SK-N-MC (cell line): Measurements from ENCODE around the gene ANKRD66.

Source experiments
- DNase-seq: peaks from one replicate; pipeline ENCODE4 v3.0.0-alpha.2; 2011; ENCODE audit warnings: low read depth, low spot score
- H3K27ac ChIP-seq: fragments of 200-600 bp; sonication (generic); 2 replicates; pipeline ENCODE4 v1.5.1; 2016; ENCODE audit warnings: mixed run types
- H3K36me3 ChIP-seq: fragments of 200-600 bp; sonication (generic); 2 replicates; pipeline ENCODE4 v1.6.1; 2017; ENCODE audit warnings: antibody characterized with exemption, low read length, mixed read lengths; ENCODE audit not compliant: insufficient read depth
- H3K4me3 ChIP-seq: fragments of 200-600 bp; sonication (generic); 2 replicates; pipeline ENCODE4 v1.5.1; 2016
- H3K9ac ChIP-seq: fragments of 200-600 bp; sonication (generic); 2 replicates; pipeline ENCODE4 v1.8.0; 2017; ENCODE audit warnings: mixed run types, mixed read lengths; ENCODE audit not compliant: insufficient read length
- H3K9me3 ChIP-seq: fragments of 200-600 bp; sonication (generic); 2 replicates; pipeline ENCODE4 v1.6.1; 2017; ENCODE audit warnings: low read depth, mild to moderate bottlenecking, antibody characterized with exemption, low read length, moderate library complexity, mixed read lengths
- EZH2 ChIP-seq: fragments of 200-600 bp; sonication (generic); IDR thresholded peaks from one replicate; pipeline ENCODE4 v1.6.1; 2017; ENCODE audit warnings: antibody characterized with exemption
- FOXP2 ChIP-seq: optimal IDR thresholded peaks from 2 replicates; pipeline ENCODE3; 2011; ENCODE audit warnings: mild to moderate bottlenecking, moderate library complexity; ENCODE audit not compliant: insufficient read depth; ENCODE audit errors: extremely low read length, control extremely low read depth
- POLR2AphosphoS5 ChIP-seq: IDR thresholded peaks from 2 replicates; pipeline ENCODE4 v1.6.1; 2012; ENCODE audit warnings: mild to moderate bottlenecking, low read depth, low read length, borderline replicate concordance

ANKRD66 gene

DNA sequence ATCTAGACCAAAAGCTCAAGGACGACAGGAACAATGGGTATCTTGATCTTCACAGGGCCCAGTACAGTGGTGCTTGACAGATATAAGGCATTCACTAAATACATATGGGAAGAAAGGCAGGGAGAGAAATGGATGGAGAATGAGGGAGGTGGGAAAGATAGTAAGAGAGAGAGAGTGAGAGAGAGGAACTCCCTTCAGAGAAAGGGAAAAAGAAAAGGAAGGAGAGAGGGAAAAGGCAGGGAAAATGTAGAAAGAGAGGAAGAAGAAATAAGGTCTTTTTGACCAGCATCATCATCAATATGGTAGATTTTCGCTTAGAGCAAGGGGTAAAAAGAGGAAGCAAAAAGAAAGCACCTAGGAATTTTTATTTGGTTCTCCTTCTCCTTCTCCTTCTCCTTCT lies 760 bp upstream of the ANKRD66 start:
- Histone ChIP-seq H3K9me3 (no peaks in the 10 kb centered on the region), H3K4me3 (no peak overlapping the region), H3K9ac (no peak overlapping the region), H3K27ac (no peak overlapping the region), H3K36me3 (no peaks in the 10 kb centered on the region)
- no peak for TF ChIP-seq FOXP2
- TF ChIP-seq EZH2: no peak
- TF ChIP-seq POLR2AphosphoS5: no peak
- no peak for DNase-seq

DNA sequence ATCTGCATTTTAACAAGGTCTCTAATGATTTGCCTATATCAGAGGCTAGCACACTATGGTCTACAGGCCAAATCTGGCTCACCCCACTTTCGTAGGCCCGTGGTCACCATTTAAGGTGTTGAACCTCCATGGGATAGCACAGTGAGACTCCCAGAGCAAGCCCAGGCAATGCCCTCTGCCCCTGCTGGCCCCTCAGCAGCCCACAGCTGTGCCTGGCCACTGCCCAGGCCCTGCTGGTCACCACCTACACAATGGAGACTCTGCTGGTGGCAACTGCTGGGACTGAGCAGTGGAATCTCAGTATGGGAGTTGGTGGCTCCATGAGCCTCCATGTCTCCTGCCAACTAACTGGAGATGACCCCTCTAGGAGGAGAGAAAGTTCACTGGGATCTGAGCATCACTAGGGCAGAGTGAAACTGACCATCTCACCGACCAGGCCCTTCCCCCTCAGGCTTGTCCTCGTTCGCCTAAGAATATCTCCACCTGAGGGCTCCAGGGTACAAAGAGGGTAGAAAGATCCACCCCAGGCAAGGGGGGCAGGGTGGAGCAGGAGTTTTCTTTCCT lies 2.3 kb downstream of the ANKRD66 start:
- no peak for TF ChIP-seq FOXP2
- TF ChIP-seq POLR2AphosphoS5: no peak
- TF ChIP-seq EZH2: no peak
- H3K27ac ChIP-seq: no peak overlapping the region
- no peak for DNase-seq
- H3K4me3 ChIP-seq: no peak overlapping the region
- no peaks in the 10 kb centered on the region for H3K9me3 ChIP-seq
- no peak overlapping the region for H3K9ac ChIP-seq
- no peaks in the 10 kb centered on the region for H3K36me3 ChIP-seq

DNA sequence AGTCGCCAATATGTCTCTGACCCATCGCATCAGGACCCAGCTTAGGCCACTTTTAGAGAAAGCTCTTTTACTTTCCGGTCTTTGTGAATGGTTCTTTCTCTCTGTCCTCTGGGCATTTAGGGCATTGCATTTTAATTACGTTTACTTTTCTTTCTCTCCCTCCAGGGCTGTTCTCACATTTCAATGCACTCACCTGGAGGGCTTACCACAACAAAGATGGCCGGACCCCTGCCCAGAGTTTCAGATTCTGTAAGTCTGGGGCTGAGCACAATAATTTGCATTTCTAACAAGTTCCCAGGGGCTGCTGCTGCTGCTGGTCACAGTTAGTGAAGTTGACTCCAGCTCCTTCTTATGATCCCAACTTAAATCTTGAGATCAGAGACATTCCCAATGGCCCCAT lies 3.0 kb downstream of the ANKRD66 start:
- DNase-seq: no peak

DNA sequence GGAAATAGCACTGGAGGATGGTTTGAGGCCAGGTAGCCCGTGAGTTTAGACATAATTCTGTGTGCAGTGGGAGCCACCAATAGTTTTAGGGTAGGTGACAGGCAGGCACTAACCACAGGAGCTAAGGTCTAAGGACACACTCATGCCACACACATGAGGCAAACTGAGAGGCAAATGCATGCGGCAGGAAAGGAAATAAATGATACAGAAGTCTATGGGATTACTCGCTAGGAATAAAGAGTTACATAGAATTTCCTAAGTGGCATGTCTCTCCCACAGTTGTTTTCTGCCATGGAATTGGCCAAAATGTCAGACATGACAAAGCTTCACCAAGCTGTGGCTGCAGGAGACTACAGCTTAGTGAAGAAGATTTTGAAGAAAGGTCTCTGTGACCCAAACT lies 4.9 kb downstream of the ANKRD66 start:
- Histone ChIP-seq H3K36me3 (no peaks in the 10 kb centered on the region), H3K9me3 (no peaks in the 10 kb centered on the region), H3K9ac (no peak overlapping the region), H3K27ac (no peak overlapping the region), H3K4me3 (no peak overlapping the region)
- TF ChIP-seq FOXP2 (no peak), POLR2AphosphoS5 (no peak), EZH2 (no peak)
- no peak for DNase-seq

More for the DNA sequence above, 3.0 kb downstream of the ANKRD66 start:
- Histone ChIP-seq H3K4me3 (no peak overlapping the region), H3K9ac (no peak overlapping the region), H3K27ac (no peak overlapping the region), H3K9me3 (no peaks in the 10 kb centered on the region), H3K36me3 (no peaks in the 10 kb centered on the region)
- TF ChIP-seq FOXP2 (no peak), POLR2AphosphoS5 (no peak), EZH2 (no peak)

DNA sequence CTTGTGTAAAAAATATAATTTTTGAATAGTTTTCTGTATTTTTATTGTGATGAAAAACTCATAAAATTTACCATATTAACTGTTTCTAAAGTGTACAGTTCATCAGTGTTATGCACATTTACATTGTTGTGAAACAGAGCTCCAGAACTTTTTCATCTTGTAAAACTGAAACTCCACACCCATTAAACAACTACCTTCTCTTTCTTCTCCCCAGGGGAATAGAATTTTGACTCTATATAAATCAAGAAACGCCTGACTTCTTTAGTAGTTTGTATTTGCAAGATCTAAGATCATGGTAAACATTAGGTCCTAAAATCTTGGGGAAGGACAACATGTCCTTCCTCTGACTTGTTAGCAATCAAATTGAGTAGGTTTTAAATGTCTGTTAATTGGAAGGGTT lies 9.1 kb downstream of the ANKRD66 start:
- no peak overlapping the region for H3K27ac ChIP-seq
- TF ChIP-seq FOXP2: no peak
- no peak for TF ChIP-seq POLR2AphosphoS5
- no peak for TF ChIP-seq EZH2
- no peaks in the 10 kb centered on the region for H3K36me3 ChIP-seq
- no peak for DNase-seq
- H3K9ac ChIP-seq: no peak overlapping the region
- H3K4me3 ChIP-seq: no peak overlapping the region
- H3K9me3 ChIP-seq: no peaks in the 10 kb centered on the region

DNA sequence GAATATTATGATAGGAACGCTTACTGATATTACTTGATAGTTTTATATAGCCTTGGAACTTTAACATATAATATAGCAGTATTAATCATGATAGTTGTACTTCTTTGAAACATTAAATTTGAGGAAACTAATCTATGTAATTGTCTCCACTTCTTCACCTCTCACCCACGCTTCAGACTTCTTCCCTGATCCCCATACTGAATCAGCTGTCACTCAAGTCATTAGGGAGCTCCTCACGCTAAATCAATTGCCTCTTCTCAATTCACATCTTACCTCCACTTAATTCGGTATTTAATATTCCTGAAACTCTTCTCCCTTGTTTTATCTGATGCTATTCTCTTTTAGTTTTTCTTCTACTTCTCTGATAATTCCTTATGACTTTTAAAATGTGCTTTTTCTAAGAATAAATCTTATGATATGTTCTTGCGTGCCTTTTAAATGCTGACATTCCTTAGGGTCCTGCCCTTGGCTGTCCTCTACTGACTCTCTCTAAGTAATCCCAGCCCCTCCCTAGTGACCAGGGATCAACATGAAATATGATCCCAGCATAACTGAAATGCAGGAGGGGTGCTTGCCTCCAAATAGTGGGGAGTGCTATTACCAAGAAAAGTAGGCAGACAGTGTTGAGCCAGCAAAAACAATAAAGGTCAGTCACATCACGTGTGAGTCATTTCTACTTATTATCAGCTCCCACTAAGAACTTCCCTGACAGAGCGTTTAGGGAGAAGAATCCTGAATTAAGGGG lies 9.9 kb downstream of the ANKRD66 start:
- no peak for DNase-seq
- Histone ChIP-seq H3K9me3 (no peaks in the 10 kb centered on the region), H3K36me3 (no peaks in the 10 kb centered on the region), H3K4me3 (no peak overlapping the region), H3K27ac (no peak overlapping the region), H3K9ac (no peak overlapping the region)
- no peak for TF ChIP-seq POLR2AphosphoS5
- TF ChIP-seq FOXP2: no peak
- TF ChIP-seq EZH2: no peak

DNA sequence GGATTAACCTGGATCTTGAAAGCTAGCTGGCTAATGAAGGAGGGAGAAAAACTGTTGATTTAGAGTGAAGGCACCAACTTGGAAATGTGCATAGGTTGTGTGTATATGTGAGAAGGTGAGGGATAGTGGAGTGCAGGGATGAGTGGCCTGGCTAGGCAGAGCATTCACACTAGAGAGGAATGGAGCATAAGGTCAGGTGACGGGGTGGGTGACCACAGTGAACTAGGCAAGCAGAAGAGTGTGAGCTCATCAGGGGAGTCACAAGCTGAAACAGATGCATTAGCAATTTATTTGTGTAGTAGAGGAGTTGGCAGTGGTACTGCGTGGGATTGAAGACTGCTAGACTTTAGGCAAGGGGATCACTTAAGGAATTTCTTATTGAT lies 10.5 kb downstream of the ANKRD66 start:
- no peak for TF ChIP-seq POLR2AphosphoS5
- TF ChIP-seq EZH2: no peak
- TF ChIP-seq FOXP2: no peak
- Histone ChIP-seq H3K9ac (no peak overlapping the region), H3K27ac (no peak overlapping the region), H3K9me3 (no peaks in the 10 kb centered on the region), H3K4me3 (no peak overlapping the region), H3K36me3 (no peaks in the 10 kb centered on the region)
- DNase-seq: no peak

DNA sequence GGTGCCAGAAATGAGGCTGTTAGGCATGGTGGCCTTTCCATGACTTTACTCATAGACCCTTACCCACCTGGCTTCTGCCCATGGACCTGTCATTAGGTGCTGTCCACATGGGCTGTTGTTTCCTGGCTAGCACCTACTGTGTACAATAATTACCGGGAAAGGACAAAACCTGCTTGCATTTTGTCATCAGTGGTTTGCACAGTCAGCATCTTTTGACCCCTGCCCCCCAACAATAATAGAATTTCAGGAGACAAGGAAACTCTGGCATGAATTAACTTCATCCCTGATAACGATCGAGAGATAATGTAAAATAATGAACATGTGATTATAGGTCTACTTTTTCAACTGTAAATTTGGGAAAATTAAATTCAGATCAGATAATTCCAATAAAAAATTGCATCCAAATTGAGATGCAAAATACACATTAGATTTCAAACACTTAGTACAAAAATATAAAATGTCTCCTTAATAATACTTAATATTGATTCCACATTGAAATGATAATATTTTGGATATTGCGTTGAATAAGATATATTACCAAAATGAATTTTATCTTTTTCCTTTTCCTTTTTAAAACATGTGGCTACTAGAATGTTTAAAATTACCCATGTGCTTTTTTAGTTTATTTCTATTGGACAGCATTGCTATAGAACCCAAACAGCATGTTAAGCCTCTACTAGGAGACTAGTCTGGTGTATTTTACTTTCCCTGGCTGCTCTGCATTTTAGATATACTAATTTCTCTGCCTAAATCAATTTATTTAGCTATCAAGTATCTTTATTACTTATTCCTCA lies 12.4 kb downstream of the ANKRD66 start:
- Histone ChIP-seq H3K9me3 (no peaks in the 10 kb centered on the region), H3K27ac (no peak overlapping the region), H3K36me3 (no peaks in the 10 kb centered on the region), H3K9ac (no peak overlapping the region), H3K4me3 (no peak overlapping the region)
- no peak for TF ChIP-seq POLR2AphosphoS5
- no peak for TF ChIP-seq EZH2
- TF ChIP-seq FOXP2: no peak
- no peak for DNase-seq

DNA sequence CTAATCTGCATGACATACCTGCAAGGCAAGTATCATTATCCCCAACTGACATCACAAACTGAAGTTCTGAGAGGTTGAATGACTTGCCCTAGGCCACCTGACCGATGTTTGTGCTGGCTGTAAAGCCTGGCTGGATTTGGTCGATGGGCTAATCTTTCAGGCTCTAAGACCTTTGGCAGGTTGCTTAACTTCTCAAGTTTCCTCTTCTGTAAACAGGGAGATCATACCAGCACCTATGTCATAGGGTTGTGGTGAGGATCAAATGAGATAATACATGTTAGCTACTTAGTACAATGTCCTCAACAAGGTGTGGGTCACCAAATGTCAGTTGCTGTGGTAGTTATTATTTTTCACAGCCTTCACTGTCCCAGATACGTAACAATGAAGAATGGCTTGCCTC lies 14.2 kb downstream of the ANKRD66 start:
- Histone ChIP-seq H3K9ac (no peak overlapping the region), H3K27ac (no peak overlapping the region), H3K36me3 (no peaks in the 10 kb centered on the region), H3K4me3 (no peak overlapping the region), H3K9me3 (no peaks in the 10 kb centered on the region)
- no peak for DNase-seq
- TF ChIP-seq EZH2: no peak
- no peak for TF ChIP-seq FOXP2
- TF ChIP-seq POLR2AphosphoS5: no peak
